ENCODE data around the gene PCSK4.

DNA sequence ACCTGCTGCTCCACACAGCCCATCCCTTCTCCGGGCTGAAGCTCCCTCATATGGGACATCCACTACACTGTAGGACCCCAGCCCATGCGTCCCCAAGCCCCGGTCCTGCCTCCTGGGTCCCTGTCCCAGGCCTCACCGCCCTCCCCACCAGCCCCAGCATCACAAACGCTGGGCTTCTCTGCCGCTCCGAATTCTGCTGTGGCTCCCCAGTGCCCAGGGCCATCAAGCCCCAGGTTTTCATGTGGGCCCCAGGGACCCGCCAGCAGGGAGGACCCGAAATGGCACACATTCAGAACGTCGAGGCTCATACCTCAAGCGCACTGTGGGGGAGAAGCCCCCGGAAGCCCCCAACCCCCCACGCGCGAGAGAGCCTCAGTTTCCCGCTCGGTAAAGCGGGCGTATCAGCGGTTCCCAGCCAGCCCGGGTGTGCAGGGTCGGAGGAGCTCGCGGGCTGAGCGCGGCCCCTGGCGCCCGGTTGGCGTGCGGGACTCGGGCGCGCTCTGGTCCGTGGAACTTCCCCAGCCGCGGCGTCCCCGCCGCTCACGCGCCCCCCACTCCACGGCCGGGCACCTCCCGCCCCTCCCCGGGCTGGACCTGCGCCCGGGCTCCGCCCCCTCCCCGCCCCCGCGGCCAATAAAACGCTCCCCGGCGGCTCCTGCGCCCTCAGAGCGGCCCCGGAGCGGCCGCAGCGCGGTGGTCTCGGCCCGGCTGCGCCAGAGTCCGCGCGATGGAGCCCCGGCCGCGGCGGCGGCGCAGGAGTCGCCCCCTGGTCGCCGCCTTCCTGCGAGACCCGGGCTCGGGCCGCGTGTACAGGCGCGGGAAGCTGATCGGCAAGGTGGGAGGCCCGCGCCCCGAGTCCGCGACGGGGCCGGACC, 33.5 kb upstream of the PCSK4 start, which contains the start of gene PLK5:
- TF ChIP-seq, protein P1, sequence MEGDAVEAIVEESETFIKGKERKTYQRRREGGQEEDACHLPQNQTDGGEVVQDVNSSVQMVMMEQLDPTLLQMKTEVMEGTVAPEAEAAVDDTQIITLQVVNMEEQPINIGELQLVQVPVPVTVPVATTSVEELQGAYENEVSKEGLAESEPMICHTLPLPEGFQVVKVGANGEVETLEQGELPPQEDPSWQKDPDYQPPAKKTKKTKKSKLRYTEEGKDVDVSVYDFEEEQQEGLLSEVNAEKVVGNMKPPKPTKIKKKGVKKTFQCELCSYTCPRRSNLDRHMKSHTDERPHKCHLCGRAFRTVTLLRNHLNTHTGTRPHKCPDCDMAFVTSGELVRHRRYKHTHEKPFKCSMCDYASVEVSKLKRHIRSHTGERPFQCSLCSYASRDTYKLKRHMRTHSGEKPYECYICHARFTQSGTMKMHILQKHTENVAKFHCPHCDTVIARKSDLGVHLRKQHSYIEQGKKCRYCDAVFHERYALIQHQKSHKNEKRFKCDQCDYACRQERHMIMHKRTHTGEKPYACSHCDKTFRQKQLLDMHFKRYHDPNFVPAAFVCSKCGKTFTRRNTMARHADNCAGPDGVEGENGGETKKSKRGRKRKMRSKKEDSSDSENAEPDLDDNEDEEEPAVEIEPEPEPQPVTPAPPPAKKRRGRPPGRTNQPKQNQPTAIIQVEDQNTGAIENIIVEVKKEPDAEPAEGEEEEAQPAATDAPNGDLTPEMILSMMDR (IDR thresholded peaks at IDR 0.05) = no peak
- TF ChIP-seq EP300 (IDR thresholded peaks at IDR 0.05) (no peak), POLR2AphosphoS5 (IDR thresholded peaks at IDR 0.05) (no peak), POLR2A (IDR thresholded peaks at IDR 0.05) (no peak)

All from sigmoid colon (tissue), 4 donors.